IMR-90 (cell line): Measurements from ENCODE around the gene TP53TG5. TPM values are rescaled to one million over a fixed set of nuclear protein-coding genes. Genes with fewer than 3 reads are reported as not detected.

Experiments
- ATAC-seq: fragments of 200-7000 bp; cut with Tn5 transposase; 2 replicates; pipeline ENCODE4 v1.9.1; 2020; ENCODE audit warnings: low read depth, mild to moderate bottlenecking, moderate library complexity
- BruUV-seq: library from RNA; stranded (reverse); fragments of 400-500 nt; replicated peaks from 2 replicates; lab custom pipeline; 2021; lab: Mats Ljungman, UMichigan
- CTCF ChIA-PET: fragments of 300-600 bp; formaldehyde crosslinking; extraction: SDS; loops from one replicate; lab custom pipeline; 2021; ENCODE audit warnings: antibody characterized with exemption; lab: Yijun Ruan, JAX
- POLR2A ChIA-PET: fragments of 300-600 bp; sonication (Branson Sonifier 250); formaldehyde crosslinking; loops from one replicate; lab custom pipeline; 2022; ENCODE audit warnings: antibody characterized with exemption; ENCODE audit not compliant: unreplicated experiment; lab: Charles Lee
- DNase-seq: peaks from one replicate; pipeline ENCODE4 v3.0.0; 2013
- H2AFZ ChIP-seq: replicated peaks from 2 replicates; pipeline ENCODE3; 2013; ENCODE audit warnings: low read length, mild to moderate bottlenecking; ENCODE audit not compliant: poor library complexity
- H2AK5ac ChIP-seq: 2 replicates; pipeline ENCODE4 v1.6.1; 2013; ENCODE audit warnings: low read depth, low read length, inconsistent platforms
- H2AK9ac ChIP-seq: replicated peaks from 2 replicates; pipeline ENCODE3; 2013; ENCODE audit warnings: mild to moderate bottlenecking, low read depth, low read length, moderate library complexity; ENCODE audit not compliant: poor library complexity
- H2BK120ac ChIP-seq: 2 replicates; pipeline ENCODE4 v1.6.1; 2013; ENCODE audit warnings: low read depth, low read length, inconsistent platforms
- H2BK15ac ChIP-seq: 3 replicates; pipeline ENCODE4 v1.6.1; 2013; ENCODE audit warnings: low read depth, low read length, inconsistent platforms
- H2BK20ac ChIP-seq: 2 replicates; pipeline ENCODE4 v1.6.1; 2013; ENCODE audit warnings: low read depth, mild to moderate bottlenecking, inconsistent platforms, low read length, moderate library complexity
- H2BK5ac ChIP-seq: 2 replicates; pipeline ENCODE4 v1.6.1; 2013; ENCODE audit warnings: mild to moderate bottlenecking, low read depth, low read length, inconsistent platforms; ENCODE audit not compliant: poor library complexity, severe bottlenecking
- H3K14ac ChIP-seq: replicated peaks from 2 replicates; pipeline ENCODE4 v1.6.1; 2013; ENCODE audit warnings: low read depth, low read length, inconsistent platforms
- H3K18ac ChIP-seq: 2 replicates; pipeline ENCODE4 v1.6.1; 2013; ENCODE audit warnings: low read depth, low read length, control low read depth
- H3K23ac ChIP-seq: 2 replicates; pipeline ENCODE4 v1.6.1; 2013; ENCODE audit warnings: low read depth, low read length, inconsistent platforms
- H3K27ac ChIP-seq: 2 replicates; pipeline ENCODE4 v1.5.1; 2013; ENCODE audit warnings: mild to moderate bottlenecking, control low read depth, low read length; ENCODE audit not compliant: insufficient read depth
- H3K27me3 ChIP-seq: 2 replicates; pipeline ENCODE4 v1.6.1; 2013; ENCODE audit warnings: low read length; ENCODE audit not compliant: control insufficient read depth, insufficient read depth
- H3K36me3 ChIP-seq: 2 replicates; pipeline ENCODE4 v1.6.1; 2013; ENCODE audit warnings: low read length, mixed read lengths; ENCODE audit not compliant: control insufficient read depth, insufficient read depth
- H3K4ac ChIP-seq: 2 replicates; pipeline ENCODE4 v1.6.1; 2013; ENCODE audit warnings: low read depth, low read length, inconsistent platforms
- H3K4me1 ChIP-seq: 2 replicates; pipeline ENCODE4 v1.6.1; 2013; ENCODE audit warnings: low read length, mixed read lengths; ENCODE audit not compliant: control insufficient read depth, insufficient read depth
- H3K4me2 ChIP-seq: 2 replicates; pipeline ENCODE4 v1.6.1; 2013; ENCODE audit warnings: low read depth, mild to moderate bottlenecking, control low read depth, low read length, moderate library complexity
- H3K4me3 ChIP-seq: 2 replicates; pipeline ENCODE4 v1.5.1; 2013; ENCODE audit warnings: low read depth, mild to moderate bottlenecking, control low read depth, low read length, moderate library complexity; ENCODE audit not compliant: insufficient read depth
- H3K56ac ChIP-seq: 2 replicates; pipeline ENCODE4 v1.6.1; 2013; ENCODE audit warnings: low read length, inconsistent platforms; ENCODE audit not compliant: insufficient read depth; ENCODE audit errors: extremely low read depth
- H3K79me1 ChIP-seq, 2 experiments: 2 replicates each; pipeline ENCODE4 v1.6.1; 2013; ENCODE audit warnings: low read length in 2 of 2, inconsistent platforms in 1 of 2, low read depth in 1 of 2
- H3K9ac ChIP-seq: 2 replicates; pipeline ENCODE4 v1.6.1; 2013; ENCODE audit warnings: low read depth, low read length, control low read depth
- H3K9me1 ChIP-seq: 2 replicates; pipeline ENCODE4 v1.6.1; 2013; ENCODE audit warnings: low read length, inconsistent platforms; ENCODE audit not compliant: insufficient read depth
- H3K9me3 ChIP-seq: 2 replicates; pipeline ENCODE4 v1.6.1; 2013; ENCODE audit warnings: low read length; ENCODE audit not compliant: control insufficient read depth, insufficient read depth
- H4K20me1 ChIP-seq: 2 replicates; pipeline ENCODE4 v1.6.1; 2013; ENCODE audit warnings: low read length, inconsistent platforms; ENCODE audit not compliant: insufficient read depth
- H4K5ac ChIP-seq: 2 replicates; pipeline ENCODE4 v1.6.1; 2013; ENCODE audit warnings: mild to moderate bottlenecking, low read depth, low read length, control low read depth
- H4K8ac ChIP-seq, 2 experiments: 2 replicates each; pipeline ENCODE4 v1.6.1; 2013; ENCODE audit warnings: low read depth in 2 of 2, low read length in 2 of 2, control low read depth in 1 of 2, inconsistent platforms in 1 of 2
- H4K91ac ChIP-seq: 2 replicates; pipeline ENCODE4 v1.6.1; 2013; ENCODE audit warnings: low read depth, low read length, inconsistent platforms; ENCODE audit not compliant: insufficient read depth
- BHLHE40 ChIP-seq: fragments of 150-350 bp; IDR thresholded peaks from 2 replicates; pipeline ENCODE4 v1.6.1; 2016; ENCODE audit warnings: mild to moderate bottlenecking, low read depth, low read length
- CEBPB ChIP-seq: IDR thresholded peaks from 2 replicates; pipeline ENCODE4 v1.6.1; 2012; ENCODE audit warnings: low read depth, low read length, improper control_type of control experiment
- CHD1 ChIP-seq: IDR thresholded peaks from 2 replicates; pipeline ENCODE4 v1.6.1; 2012; ENCODE audit warnings: low read depth, low read length, improper control_type of control experiment
- ELK1 ChIP-seq: fragments of 150-350 bp; IDR thresholded peaks from 2 replicates; pipeline ENCODE4 v1.6.1; 2016; ENCODE audit warnings: low read depth, mild to moderate bottlenecking, low read length, moderate library complexity, borderline replicate concordance
- FOS ChIP-seq: fragments of 150-350 bp; IDR thresholded peaks from 2 replicates; pipeline ENCODE4 v1.6.1; 2016; ENCODE audit warnings: low read depth, low read length
- MAFK ChIP-seq: IDR thresholded peaks from 2 replicates; pipeline ENCODE4 v1.6.1; 2012; ENCODE audit warnings: low read depth, low read length, improper control_type of control experiment
- MAZ ChIP-seq: IDR thresholded peaks from 2 replicates; pipeline ENCODE4 v1.6.1; 2012; ENCODE audit warnings: low read depth, mild to moderate bottlenecking, low read length, improper control_type of control experiment, moderate library complexity, borderline replicate concordance
- MXI1 ChIP-seq: IDR thresholded peaks from 2 replicates; pipeline ENCODE4 v1.6.1; 2012; ENCODE audit warnings: low read depth, mild to moderate bottlenecking, low read length, moderate library complexity, borderline replicate concordance
- NFE2L2 ChIP-seq: fragments of 150-350 bp; IDR thresholded peaks from 2 replicates; pipeline ENCODE4 v1.6.1; 2016; ENCODE audit warnings: low read depth, mild to moderate bottlenecking, low read length
- POLR2A ChIP-seq: IDR thresholded peaks from 2 replicates; pipeline ENCODE4 v1.6.1; 2012; ENCODE audit warnings: mild to moderate bottlenecking, low read depth, low read length
- RCOR1 ChIP-seq: IDR thresholded peaks from 2 replicates; pipeline ENCODE4 v1.6.1; 2012; ENCODE audit warnings: mild to moderate bottlenecking, low read length, improper control_type of control experiment; ENCODE audit not compliant: insufficient replicate concordance
- RFX5 ChIP-seq: IDR thresholded peaks from 2 replicates; pipeline ENCODE4 v1.8.0; 2012; ENCODE audit warnings: low read depth, mild to moderate bottlenecking, low read length, moderate library complexity
- SMC3 ChIP-seq: fragments of 150-350 bp; IDR thresholded peaks from 2 replicates; pipeline ENCODE4 v1.6.1; 2016; ENCODE audit warnings: low read depth, mild to moderate bottlenecking, antibody characterized with exemption, low read length, moderate library complexity
- USF2 ChIP-seq: fragments of 150-350 bp; IDR thresholded peaks from 2 replicates; pipeline ENCODE4 v1.6.1; 2017; ENCODE audit warnings: mild to moderate bottlenecking, antibody characterized with exemption, low read length, low read depth
- WGBS, 2 experiments: methylation state at CpG; one replicate each; pipeline versions ENCODE4 v1.1.5 to v1.1.7; 2013; ENCODE audit warnings: missing lambda C conversion rate in 2 of 2; ENCODE audit not compliant: insufficient read length in 1 of 2; ENCODE audit errors: extremely low coverage in 2 of 2; 5-methylcytosine and 5-hydroxymethylcytosine counted together
- dilution Hi-C: fragments of 300-500 bp; cut with HindIII; formaldehyde crosslinking; loops from one replicate; pipeline ENCODE4 v1.14.3; 2018; ENCODE audit warnings: low sequenced_read_pairs; ENCODE audit not compliant: unreplicated experiment
- in situ Hi-C: fragments of 300-500 bp; cut with MboI; formaldehyde crosslinking; loops from 3 replicates; pipeline ENCODE4 v1.14.3; 2019; ENCODE audit warnings: low sequenced_read_pairs, inconsistent platforms, mixed read lengths
- intact Hi-C: fragments of 100-400 bp; cut with micrococcal nuclease; formaldehyde crosslinking; loops from 2 replicates; pipeline ENCODE4 v1.10.0; 2022
- polyA plus RNA-seq, 3 experiments: library from polyadenylated mRNA; depleted of rRNA; stranded (reverse); fragments of >200 nt; gene quantifications; 2 replicates each; pipeline ENCODE4 v1.2.3, GENCODE V29; 2012; ENCODE audit warnings: low replicate concordance in 1 of 3
- total RNA-seq: library from RNA; depleted of rRNA; stranded (reverse); fragments of >200 nt; gene quantifications from 2 replicates; pipeline ENCODE4 v1.2.3, GENCODE V29; 2012

TP53TG5 gene
- total and polyA plus RNA-seq, 2 of the 4 experiments (the other 2 are of a cell fraction) = not detected

GRCh38 chr20:45419188-45420091, 41.3 kb upstream of the TP53TG5 start:
- H2BK120ac ChIP-seq = no peak overlapping the region
- H3K4me3 ChIP-seq = no peak overlapping the region
- H3K36me3 ChIP-seq = peaks cover 33% of the 10 kb centered on the region
- H4K91ac ChIP-seq = no peak overlapping the region
- peaks cover 10% of the 10 kb centered on the region for H3K9me1 ChIP-seq
- CTCF ChIA-PET = no interaction called here
- no peak overlapping the region for H2BK15ac ChIP-seq
- ATAC-seq (peak; percentile 37), DNase-seq (peak; percentile 94)
- peaks cover 9% of the 10 kb centered on the region; the same call in 1 of the 2 replicates for H3K4me1 ChIP-seq
- no peak overlapping the region for H2BK20ac ChIP-seq
- no TSS peak for BruUV-seq
- dilution Hi-C loops = no loop called here
- no peak overlapping the region for H3K9ac ChIP-seq
- H3K9me3 ChIP-seq = no peaks in the 10 kb centered on the region
- H3K23ac ChIP-seq = no peak overlapping the region
- no peak overlapping the region; the same call in 1 of the 2 replicates for H2AK5ac ChIP-seq
- in situ Hi-C loops = loop anchor here (5.0 kb wide), 1 partner anchor 42 kb away; the partner anchor contains the start of gene TP53TG5
- H3K27me3 ChIP-seq = no peaks in the 10 kb centered on the region
- H3K56ac ChIP-seq = no peak overlapping the region
- H4K20me1 ChIP-seq = no peaks in the 10 kb centered on the region
- H3K14ac ChIP-seq = no peak overlapping the region
- H2AFZ ChIP-seq = no peak overlapping the region
- WGBS, 2 experiments = 44% methylated on average over 3 of the region's 17 CpGs; no CpG with 5 or more reads in 1 of the 2 experiments
- no peak overlapping the region for H2BK5ac ChIP-seq
- H2AK9ac ChIP-seq = no peak overlapping the region
- H3K18ac ChIP-seq = no peak overlapping the region
- no peak overlapping the region for H3K27ac ChIP-seq
- POLR2A ChIA-PET = interaction anchor here (0.6 kb wide), 1 partner anchor 72 kb away, joined by 6 read pairs; no protein-coding TSS in a partner anchor
- no peak overlapping the region for H4K5ac ChIP-seq
- peaks cover 21 to 46% of the 10 kb centered on the region in 2 experiments for H3K79me1 ChIP-seq
- no peak overlapping the region for H3K4ac ChIP-seq
- H4K8ac ChIP-seq = no peak overlapping the region
- H3K4me2 ChIP-seq = no peak overlapping the region
- intact Hi-C loops = loop anchor here (5.0 kb wide), 1 partner anchor 57 kb away; the partner anchor contains the start of gene SYS1
- TF ChIP-seq FOS = peak; percentile 36; the same call in 1 of the 2 replicates
- no peak for TF ChIP-seq ELK1
- peak; percentile 61; the same call in 1 of the 2 replicates for TF ChIP-seq BHLHE40
- TF ChIP-seq RFX5 = no peak
- TF ChIP-seq MAFK = no peak
- TF ChIP-seq NFE2L2 = no peak
- peak; percentile 46 for TF ChIP-seq USF2
- no peak; the same call in 1 of the 2 replicates for TF ChIP-seq POLR2A
- TF ChIP-seq CEBPB = peak; percentile 57
- no peak for TF ChIP-seq SMC3
- TF ChIP-seq MXI1 = peak; percentile 10; the same call in 1 of the 2 replicates
- TF ChIP-seq MAZ = no peak
- TF ChIP-seq RCOR1 = no peak
- no peak for TF ChIP-seq CHD1
